Measurements from ENCODE around the gene CLTA.

Gene CLTA

GRCh38 chr9:36258996-36259533, 68.3 kb downstream of the CLTA start:
- TF ChIP-seq CTCF (IDR thresholded peaks at IDR 0.05; ENCODE audit: low read depth, low read length, missing control alignments), result no peak
- DNase-seq (ENCODE audit: low read depth), result no peak
- H3K4me3 ChIP-seq (ENCODE audit: low read depth, low read length), result peak overlapping the region; percentile 76

Data from GM12864 (cell line).